VCaP (cell line): ENCODE measurements around the gene CCDC78.
A peak's percentile ranks its signal among the peaks of the same experiment; 100 is the strongest.

Source experiments
- H3K27ac ChIP-seq: fragments of 450-650 bp; 2 replicates; pipeline ENCODE4 v1.5.1; 2017
- TF ChIP-seq, protein P1 (sequence below): fragments of 450-650 bp; conservative IDR thresholded peaks from 2 replicates; pipeline ENCODE4 v1.5.1; 2017; ENCODE audit warnings: mild to moderate bottlenecking, moderate library complexity

The CCDC78 gene

GRCh38 chr16:740764-741505 is 14.7 kb upstream of the CCDC78 start, which contains the start of gene CIAO3:
TSS of gene CIAO3 (minus strand) at chr16:740997. CDS start at chr16:740985, 12 bp downstream.
- TF ChIP-seq, protein P1, sequence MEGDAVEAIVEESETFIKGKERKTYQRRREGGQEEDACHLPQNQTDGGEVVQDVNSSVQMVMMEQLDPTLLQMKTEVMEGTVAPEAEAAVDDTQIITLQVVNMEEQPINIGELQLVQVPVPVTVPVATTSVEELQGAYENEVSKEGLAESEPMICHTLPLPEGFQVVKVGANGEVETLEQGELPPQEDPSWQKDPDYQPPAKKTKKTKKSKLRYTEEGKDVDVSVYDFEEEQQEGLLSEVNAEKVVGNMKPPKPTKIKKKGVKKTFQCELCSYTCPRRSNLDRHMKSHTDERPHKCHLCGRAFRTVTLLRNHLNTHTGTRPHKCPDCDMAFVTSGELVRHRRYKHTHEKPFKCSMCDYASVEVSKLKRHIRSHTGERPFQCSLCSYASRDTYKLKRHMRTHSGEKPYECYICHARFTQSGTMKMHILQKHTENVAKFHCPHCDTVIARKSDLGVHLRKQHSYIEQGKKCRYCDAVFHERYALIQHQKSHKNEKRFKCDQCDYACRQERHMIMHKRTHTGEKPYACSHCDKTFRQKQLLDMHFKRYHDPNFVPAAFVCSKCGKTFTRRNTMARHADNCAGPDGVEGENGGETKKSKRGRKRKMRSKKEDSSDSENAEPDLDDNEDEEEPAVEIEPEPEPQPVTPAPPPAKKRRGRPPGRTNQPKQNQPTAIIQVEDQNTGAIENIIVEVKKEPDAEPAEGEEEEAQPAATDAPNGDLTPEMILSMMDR, result peak; percentile 85
- H3K27ac ChIP-seq, result peak within 1 kb of the TSS; percentile 82

DNA sequence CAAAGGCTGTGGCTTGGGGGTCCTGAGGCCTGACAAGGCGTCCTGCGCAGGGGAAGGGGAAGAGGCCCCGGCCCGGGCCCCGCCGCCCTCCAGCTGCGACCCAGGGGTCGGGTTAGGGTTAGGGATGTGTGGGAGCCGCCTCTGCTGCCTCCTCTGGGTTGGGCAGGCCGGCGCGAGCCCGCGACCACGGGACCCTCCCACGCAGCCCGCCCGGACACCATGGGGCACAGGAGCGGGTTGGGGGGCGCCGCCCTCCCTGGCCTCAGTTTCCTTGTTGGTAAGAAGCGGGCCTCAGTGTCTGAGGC is 14.2 kb upstream of the CCDC78 start:
- peak overlapping the region; percentile 82 for H3K27ac ChIP-seq
- TF ChIP-seq, protein P1, result no peak

- TF ChIP-seq, protein P1, result no peak
- peak overlapping the region; percentile 82 for H3K27ac ChIP-seq
Observed at GRCh38 chr16:739560-740458, 13.6 kb upstream of the CCDC78 start.

- H3K27ac ChIP-seq, result peak overlapping the region; percentile 62
Observed at GRCh38 chr16:736936-737481, 10.8 kb upstream of the CCDC78 start.

DNA sequence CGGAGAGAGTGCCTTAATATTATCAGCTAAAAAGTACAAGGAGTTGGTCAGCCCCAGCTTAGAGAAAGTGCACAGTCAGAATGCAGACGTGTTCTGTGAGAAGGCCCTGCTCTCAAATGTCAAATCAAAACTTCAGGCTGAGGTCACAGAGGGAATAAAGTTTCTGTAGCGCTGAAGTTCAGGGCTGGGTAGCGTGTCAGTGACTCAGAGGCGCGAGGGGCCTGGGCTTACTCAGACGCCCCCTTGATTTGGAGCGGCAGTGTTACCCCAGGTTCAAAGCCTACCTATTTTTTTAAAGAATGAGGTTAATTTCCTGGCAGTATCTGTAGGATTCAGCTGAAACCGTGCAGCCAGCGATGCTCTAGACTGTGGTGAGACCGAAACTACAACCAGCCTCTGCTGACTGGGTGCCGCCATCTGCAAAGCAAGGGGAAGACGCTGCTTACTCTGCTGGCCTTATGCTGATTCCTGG is 9.8 kb upstream of the CCDC78 start:
- TF ChIP-seq, protein P1, result no peak
- no peak overlapping the region for H3K27ac ChIP-seq

More at GRCh38 chr16:736936-737481, 10.8 kb upstream of the CCDC78 start:
- TF ChIP-seq, protein P1, result no peak

DNA sequence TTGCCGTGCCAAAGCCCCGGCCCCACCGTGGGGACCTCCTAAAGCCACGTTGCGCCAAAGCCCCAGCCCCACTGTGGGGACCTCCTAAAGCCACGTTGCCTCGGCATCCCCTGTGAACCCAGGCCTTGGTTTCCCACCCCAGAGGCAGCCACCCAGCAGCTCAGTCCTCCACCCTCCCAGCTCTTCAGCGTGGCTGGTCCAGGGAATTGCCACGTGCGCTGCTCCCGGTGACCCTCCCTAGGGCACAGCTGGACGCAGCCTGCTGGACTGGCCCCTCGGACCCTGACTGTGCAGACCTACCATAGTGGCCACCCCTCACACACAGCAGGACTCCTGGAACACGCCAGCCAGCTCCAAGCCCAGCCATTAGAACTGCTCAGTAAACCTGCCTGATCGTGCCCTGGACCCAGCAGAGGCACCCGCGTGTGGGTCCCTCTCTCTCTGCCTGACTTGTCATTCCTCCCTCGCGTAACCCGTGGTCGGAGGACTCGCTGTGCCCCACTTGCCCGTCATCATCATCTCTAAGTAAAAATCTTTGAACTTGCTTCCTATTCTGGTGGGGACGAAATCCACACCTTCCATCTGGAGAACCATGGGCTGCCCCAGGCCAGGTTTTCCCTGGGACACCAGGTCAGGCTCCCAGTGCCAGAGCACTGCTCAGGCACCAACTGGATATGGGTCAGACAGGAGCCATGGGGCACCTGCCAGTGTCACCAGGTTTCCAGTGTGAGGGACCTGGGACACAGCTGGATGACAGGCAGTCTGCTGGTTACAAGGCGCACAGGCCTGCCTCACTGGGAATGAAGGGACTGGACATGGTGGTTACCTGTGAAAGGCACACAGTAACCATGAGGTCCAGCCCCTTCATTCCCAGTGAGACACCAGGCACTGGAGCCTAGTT is 9.0 kb upstream of the CCDC78 start:
- TF ChIP-seq, protein P1, result no peak

More for the DNA sequence above, 9.0 kb upstream of the CCDC78 start:
- no peak overlapping the region for H3K27ac ChIP-seq
